ENCODE results near the gene HYCC2. TPM values are rescaled to one million over a fixed set of nuclear protein-coding genes. Genes with fewer than 3 reads are reported as not detected.
"Not testable (repeated sequence)": the region's sequence is repeated elsewhere in the genome, so short reads cannot be mapped to it uniquely, and the experiment has no call there.

The HYCC2 gene
- 10.9 and 17.1 TPM in 2 replicates for total RNA-seq

DNA sequence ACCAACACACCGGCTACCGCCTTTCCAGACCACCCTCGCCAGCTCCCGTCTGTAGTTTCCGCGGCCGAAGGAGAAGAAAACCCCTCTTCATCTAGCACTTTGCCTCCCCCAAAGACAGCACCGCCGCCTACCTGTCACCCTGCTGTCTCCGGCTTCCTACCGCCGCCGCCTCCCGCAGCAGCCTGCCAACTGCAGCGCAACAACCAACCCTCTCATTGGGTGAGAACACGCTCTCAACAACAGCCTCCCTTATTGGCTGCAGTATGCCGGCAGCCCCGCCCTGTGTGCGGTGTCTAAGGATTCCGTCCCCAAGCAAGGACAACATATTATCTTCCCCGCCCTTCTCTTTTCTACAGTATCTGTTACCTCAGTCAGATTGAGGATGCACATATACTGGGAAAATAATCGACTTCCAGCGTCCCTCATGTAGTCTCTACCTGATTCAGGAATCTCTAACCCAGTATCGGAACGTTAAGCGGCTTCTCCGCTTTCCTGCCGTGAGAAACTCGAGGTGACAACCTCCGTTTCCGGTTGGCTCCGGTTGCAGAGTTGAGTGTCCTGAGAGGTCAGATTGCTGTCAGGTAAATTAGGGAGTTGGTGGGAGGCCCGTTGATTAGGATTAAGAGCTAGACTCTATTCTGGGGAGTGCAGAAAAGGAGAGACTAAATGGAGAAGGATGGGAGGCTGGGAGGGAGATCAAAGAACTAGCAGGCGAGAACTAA is at the start of gene HYCC2, which contains the start of gene NDUFB3:
TSS of gene HYCC2 (minus strand) at position 193 of the 722 bp plus-strand sequence. CDS start 47,662 bp downstream, outside the sequence.
TSS of gene NDUFB3 (plus strand) at position 523 of the 722 bp plus-strand sequence. CDS start 6,882 bp downstream, outside the sequence.
- peak; percentile 87 for DNase-seq (ENCODE audit: low read depth)

DNA sequence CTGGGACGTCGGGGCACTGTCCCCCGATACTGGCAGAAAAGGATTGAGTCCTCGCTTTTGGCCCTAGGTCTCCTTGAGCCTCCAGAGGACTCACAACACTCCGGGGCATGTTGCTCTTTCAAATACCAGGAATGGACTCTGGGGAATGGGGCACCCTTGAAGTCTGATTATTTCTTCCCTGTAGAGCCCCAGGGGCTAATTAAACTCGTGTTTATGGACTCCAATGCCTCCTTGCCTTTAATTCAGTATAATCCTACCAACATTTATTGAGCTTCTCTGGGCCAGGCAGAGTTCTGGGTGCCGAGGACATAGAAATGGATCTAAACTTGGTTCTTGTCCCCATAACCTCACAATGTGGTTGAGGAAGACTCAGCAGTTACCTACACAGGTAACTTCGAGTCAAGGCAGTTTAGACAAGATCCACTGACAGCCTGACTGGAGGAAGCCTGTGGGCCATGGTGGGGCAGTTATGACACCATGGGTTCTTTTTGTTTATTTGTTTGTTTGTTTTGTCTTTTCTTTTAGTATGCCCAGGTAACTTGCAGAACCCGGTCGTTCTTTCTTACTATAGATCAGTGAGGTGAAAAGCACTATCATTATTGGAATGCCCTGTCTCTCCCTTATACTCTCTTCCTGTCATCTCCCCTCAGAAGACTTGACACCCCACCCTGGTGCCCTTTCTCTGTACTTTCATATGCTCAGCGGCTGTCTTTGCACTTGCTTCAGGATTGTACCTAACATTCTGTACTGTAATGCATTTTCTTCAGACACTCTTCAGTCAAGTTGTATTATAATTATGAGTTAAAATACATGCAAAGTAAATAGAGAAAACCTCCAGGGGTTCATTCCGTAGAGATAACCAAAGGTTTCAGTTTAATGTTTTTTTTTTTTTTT is 47.7 kb upstream of the HYCC2 start:
- DNase-seq (ENCODE audit: low read depth) = peak; percentile 61

GRCh38 chr2:201118121-201118960 is 46.9 kb upstream of the HYCC2 start:
- DNase-seq (ENCODE audit: low read depth) = peak; percentile 91

GRCh38 chr2:201117735-201118094 is 46.2 kb upstream of the HYCC2 start:
- DNase-seq (ENCODE audit: low read depth) = not testable (repeated sequence)

DNA sequence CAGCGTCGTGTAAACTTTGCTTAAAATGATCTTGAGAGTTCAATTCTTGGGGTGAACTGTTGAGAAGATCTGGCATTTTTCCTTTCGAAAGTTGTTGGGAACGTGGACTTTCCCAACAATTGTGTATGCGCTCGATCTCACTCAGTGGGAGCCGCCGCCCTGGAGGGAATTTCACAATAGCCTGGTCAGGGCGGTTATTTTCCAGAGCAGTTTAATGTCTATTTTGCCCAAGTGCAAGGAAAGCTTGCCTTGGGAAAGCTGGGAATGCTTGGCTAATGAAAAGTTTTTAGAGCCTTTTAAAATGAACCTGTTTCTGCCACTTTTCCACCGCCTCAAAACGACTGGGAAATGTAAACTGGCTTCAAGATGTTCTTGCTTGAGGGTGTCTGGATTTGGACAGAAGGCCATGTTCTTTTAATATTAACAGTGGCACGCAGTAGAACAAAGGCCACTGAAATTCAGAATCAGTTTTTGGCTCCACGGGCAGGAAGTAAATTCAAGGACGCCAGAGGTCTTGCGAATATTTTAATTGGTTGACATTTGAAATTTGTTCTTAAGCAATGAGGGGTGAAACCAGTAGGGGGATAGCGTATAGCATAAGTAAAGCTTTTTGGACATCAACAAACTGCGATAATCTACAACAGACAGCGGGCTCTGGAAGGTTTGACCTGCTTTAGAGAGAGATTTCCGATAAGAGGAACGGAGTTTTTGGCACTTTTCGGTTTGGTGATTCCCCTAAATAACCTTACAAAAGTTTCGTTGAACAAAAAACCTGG is 45.7 kb upstream of the HYCC2 start:
- peak; percentile 90 for DNase-seq (ENCODE audit: low read depth)

- peak; percentile 76 for DNase-seq (ENCODE audit: low read depth)
Measured at GRCh38 chr2:201116115-201116958, 44.9 kb upstream of the HYCC2 start, which contains the start of gene CFLAR. TSS of gene CFLAR (plus strand) at chr2:201116164. CDS start at chr2:201129866, 13,702 bp downstream.

GRCh38 chr2:201114846-201115245 is 43.4 kb upstream of the HYCC2 start:
- DNase-seq (ENCODE audit: low read depth) = no peak

DNA sequence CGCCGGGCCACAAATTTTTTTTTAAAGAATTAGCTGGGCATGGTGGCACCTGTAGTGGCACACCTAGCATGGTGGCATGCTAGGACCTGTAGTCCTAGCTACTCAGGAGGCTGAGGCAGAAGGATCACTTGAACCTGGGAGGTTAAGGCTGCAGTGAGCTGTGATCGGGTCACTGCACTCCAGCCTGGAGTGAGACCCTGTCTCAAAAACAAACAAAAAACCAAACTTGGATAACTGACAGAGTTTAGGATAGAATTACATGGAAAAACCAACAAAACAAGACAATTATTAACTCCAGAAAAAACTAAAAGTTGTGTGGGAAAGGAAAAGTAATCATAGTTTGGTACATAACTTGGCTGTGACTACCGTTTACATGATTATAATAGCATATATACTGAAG is 42.9 kb upstream of the HYCC2 start:
- no peak for DNase-seq (ENCODE audit: low read depth)

DNA sequence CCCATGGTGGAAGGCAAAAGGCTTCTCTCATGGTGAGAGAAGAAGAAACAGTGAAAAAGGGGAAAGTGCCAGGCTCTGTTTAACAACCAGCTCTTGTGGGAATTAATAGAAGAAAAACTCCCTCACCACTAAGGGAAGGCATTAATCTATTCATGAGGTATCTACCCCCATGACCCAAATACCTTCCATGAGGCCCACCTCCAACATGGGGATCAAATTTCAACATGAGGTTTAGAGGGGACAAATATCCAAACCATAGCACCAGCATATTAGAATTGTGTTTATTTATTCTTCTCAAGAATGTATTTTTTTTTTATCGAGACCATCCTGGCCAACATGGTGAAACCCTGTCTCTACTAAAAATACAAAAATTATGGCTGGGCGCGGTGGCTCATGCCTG is 39.6 kb upstream of the HYCC2 start:
- DNase-seq (ENCODE audit: low read depth) = no peak

- DNase-seq (ENCODE audit: low read depth) = no peak
Measured at GRCh38 chr2:201110615-201111014, 39.1 kb upstream of the HYCC2 start.

DNA sequence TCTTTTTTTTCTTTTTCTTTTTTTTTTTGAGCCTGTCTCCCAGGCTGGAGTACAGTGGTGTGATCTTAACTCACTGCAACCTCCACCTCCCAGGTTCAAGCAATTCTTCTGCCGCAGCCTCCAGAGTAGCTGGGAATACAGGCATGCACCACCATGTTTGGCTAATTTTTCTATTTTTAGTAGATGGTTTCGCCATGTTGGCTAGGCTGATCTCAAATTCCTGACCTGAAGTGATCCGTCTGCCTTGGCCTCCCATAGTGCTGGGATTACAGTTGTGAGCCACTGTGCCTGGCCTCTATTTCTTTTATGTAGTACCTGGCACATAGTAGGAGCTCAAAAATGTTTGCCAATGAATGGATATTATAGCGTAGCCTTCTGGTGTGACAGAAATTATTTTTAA is 37.7 kb upstream of the HYCC2 start:
- DNase-seq (ENCODE audit: low read depth) = no peak

- no peak for DNase-seq (ENCODE audit: low read depth)
Measured at GRCh38 chr2:201108341-201108740, 36.9 kb upstream of the HYCC2 start.

- DNase-seq (ENCODE audit: low read depth) = no peak
Measured at GRCh38 chr2:201107624-201108023, 36.2 kb upstream of the HYCC2 start.

- no peak for DNase-seq (ENCODE audit: low read depth)
Measured at GRCh38 chr2:201105759-201106158, 34.3 kb upstream of the HYCC2 start.

DNA sequence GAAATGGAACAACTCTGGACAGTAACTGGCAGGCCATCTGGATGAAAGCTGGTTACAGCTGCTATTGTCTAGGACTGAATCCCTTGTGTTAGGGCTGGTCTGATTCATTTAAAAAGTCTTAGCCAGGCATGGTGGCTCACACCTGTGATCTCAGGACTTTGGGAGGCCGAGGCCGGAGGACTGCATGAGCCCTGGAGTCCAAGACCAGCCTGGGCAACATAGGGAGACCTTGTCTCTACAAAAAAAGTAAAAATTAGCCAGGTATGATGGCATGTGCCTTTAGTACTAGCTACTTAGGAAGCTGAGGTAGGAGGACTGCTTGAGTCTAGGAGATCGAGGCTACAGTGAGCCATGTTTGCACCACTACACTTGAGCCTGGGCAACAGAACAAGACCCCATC is 29.0 kb upstream of the HYCC2 start:
- DNase-seq (ENCODE audit: low read depth) = no peak

DNA sequence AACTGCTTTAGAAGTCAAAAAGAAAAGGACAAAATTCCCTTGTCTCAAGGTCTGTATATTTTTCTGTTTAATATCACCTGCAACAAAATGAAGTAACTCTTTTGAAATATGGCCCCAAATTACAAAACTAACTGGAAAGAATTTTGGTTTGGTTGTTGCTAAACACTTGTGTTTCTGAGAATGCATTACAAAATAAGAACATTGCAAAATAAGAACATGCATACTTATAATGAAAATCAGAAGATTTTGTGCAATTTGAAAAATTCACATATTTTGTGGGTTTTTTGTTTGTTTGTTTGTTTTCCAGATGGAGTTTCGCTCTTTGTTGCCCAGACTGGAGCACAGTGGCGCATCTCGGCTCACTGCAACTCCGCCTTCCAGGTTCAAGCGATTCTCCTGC is 22.1 kb upstream of the HYCC2 start:
- no peak for DNase-seq (ENCODE audit: low read depth)

DNA sequence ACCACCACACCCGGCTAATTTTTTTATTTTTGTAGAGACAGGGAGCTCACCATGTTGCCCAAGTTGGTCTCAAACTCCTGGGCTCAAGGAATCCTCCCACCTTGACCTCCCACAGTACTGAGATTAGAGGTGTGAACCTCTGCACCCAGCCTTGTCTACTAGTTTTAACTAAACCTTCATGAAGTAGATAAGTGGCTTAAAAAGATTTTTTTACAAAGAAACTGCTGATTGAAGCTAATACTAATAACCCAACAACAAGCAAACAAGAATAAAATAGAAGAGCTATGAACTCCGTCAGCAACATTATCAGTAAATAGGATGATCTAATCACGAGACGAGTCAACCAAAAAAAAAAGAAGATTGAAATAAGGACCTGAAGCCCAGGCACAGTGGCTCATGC is 19.1 kb upstream of the HYCC2 start:
- DNase-seq (ENCODE audit: low read depth) = no peak

- DNase-seq (ENCODE audit: low read depth) = no peak
Measured at GRCh38 chr2:201084863-201085262, 13.4 kb upstream of the HYCC2 start.

- DNase-seq (ENCODE audit: low read depth) = no peak
Measured at GRCh38 chr2:201074996-201075395, 3.5 kb upstream of the HYCC2 start.

GRCh38 chr2:201073071-201073470 is 1.6 kb upstream of the HYCC2 start:
- no peak for DNase-seq (ENCODE audit: low read depth)
